Lower leg skin (tissue), 3 donors: ENCODE results near the gene SHISA7.

Experiments
- CTCF ChIP-seq, 3 donors: fragments of 450-650 bp; IDR thresholded peaks; one replicate each; pipeline ENCODE4 v1.5.1; 2016; ENCODE audit warnings: antibody characterized with exemption in 3 of 3, mild to moderate bottlenecking in 3 of 3, moderate library complexity in 2 of 3
- POLR2A ChIP-seq, 2 donors: fragments of 450-650 bp; IDR thresholded peaks; one replicate each; pipeline ENCODE4 v1.6.1; 2016 to 2017; ENCODE audit warnings: antibody characterized with exemption in 2 of 2, mild to moderate bottlenecking in 1 of 2, moderate library complexity in 1 of 2

GRCh38 chr19:55439052-55439451 is 4.0 kb downstream of the SHISA7 start:
- no peak for TF ChIP-seq CTCF (IDR thresholded peaks at IDR 0.05)
- no peak for TF ChIP-seq POLR2A (IDR thresholded peaks at IDR 0.05)
